ENCODE results near the gene TLL1.

DNA sequence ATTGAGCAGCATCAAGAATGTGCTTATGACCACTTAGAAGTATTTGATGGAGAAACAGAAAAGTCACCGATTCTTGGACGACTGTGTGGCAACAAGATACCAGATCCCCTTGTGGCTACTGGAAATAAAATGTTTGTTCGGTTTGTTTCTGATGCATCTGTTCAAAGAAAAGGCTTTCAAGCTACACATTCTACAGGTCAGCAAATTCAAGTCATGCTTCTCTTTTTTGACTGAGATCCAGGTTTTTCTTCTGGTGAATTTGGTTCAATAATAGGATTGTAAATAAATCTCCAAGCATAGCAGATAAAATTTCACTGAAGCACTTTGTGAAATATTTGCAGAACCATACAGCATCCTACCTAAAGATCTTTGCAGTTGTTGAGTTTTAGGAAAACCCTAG is 218.1 kb downstream of the TLL1 start:
- TF ChIP-seq, protein P1, sequence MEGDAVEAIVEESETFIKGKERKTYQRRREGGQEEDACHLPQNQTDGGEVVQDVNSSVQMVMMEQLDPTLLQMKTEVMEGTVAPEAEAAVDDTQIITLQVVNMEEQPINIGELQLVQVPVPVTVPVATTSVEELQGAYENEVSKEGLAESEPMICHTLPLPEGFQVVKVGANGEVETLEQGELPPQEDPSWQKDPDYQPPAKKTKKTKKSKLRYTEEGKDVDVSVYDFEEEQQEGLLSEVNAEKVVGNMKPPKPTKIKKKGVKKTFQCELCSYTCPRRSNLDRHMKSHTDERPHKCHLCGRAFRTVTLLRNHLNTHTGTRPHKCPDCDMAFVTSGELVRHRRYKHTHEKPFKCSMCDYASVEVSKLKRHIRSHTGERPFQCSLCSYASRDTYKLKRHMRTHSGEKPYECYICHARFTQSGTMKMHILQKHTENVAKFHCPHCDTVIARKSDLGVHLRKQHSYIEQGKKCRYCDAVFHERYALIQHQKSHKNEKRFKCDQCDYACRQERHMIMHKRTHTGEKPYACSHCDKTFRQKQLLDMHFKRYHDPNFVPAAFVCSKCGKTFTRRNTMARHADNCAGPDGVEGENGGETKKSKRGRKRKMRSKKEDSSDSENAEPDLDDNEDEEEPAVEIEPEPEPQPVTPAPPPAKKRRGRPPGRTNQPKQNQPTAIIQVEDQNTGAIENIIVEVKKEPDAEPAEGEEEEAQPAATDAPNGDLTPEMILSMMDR (IDR thresholded peaks at IDR 0.05): no peak
- TF ChIP-seq RXRA (IDR thresholded peaks at IDR 0.05; ENCODE audit: borderline replicate concordance, low read depth) (no peak), JUND (IDR thresholded peaks at IDR 0.05) (no peak)
- TF ChIP-seq, protein P2, sequence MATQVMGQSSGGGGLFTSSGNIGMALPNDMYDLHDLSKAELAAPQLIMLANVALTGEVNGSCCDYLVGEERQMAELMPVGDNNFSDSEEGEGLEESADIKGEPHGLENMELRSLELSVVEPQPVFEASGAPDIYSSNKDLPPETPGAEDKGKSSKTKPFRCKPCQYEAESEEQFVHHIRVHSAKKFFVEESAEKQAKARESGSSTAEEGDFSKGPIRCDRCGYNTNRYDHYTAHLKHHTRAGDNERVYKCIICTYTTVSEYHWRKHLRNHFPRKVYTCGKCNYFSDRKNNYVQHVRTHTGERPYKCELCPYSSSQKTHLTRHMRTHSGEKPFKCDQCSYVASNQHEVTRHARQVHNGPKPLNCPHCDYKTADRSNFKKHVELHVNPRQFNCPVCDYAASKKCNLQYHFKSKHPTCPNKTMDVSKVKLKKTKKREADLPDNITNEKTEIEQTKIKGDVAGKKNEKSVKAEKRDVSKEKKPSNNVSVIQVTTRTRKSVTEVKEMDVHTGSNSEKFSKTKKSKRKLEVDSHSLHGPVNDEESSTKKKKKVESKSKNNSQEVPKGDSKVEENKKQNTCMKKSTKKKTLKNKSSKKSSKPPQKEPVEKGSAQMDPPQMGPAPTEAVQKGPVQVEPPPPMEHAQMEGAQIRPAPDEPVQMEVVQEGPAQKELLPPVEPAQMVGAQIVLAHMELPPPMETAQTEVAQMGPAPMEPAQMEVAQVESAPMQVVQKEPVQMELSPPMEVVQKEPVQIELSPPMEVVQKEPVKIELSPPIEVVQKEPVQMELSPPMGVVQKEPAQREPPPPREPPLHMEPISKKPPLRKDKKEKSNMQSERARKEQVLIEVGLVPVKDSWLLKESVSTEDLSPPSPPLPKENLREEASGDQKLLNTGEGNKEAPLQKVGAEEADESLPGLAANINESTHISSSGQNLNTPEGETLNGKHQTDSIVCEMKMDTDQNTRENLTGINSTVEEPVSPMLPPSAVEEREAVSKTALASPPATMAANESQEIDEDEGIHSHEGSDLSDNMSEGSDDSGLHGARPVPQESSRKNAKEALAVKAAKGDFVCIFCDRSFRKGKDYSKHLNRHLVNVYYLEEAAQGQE (IDR thresholded peaks at IDR 0.05; ENCODE audit: low read depth, low read length): no peak

Data from SK-N-SH (cell line).